Activated T-cell treated with anti-CD3 and anti-CD28 coated beads, Interleukin-2, amount 50 U/mL, for 72 hours (primary cell): ENCODE results near the gene N4BP2. TPM values are rescaled to one million over a fixed set of nuclear protein-coding genes. Genes with fewer than 3 reads are reported as not detected.

Experiments used
- ATAC-seq, 2 donors: fragments of 150-1000 bp; cut with Tn5 transposase; replicated peaks in 1 of 2; 2 replicates each; pipeline ENCODE4 v1.10.0; 2021; ENCODE audit warnings: moderate library complexity in 2 of 2, mild to moderate bottlenecking in 1 of 2
- DNase-seq, 2 donors: peaks; one replicate each; pipeline ENCODE4 v3.0.0; 2021 to 2022; ENCODE audit warnings: mixed read lengths in 1 of 2
- H3K27ac Mint-ChIP-seq: one replicate; pipeline ENCODE4 v1.8.0; 2022; ENCODE audit warnings: mild to moderate bottlenecking, moderate library complexity, mixed read lengths
- H3K27me3 Mint-ChIP-seq: one replicate; pipeline ENCODE4 v1.8.0; 2022; ENCODE audit warnings: low read depth, mixed read lengths
- H3K36me3 Mint-ChIP-seq, 2 donors: one replicate each; pipeline ENCODE4 v1.8.0; 2022; ENCODE audit warnings: mixed read lengths in 2 of 2, mild to moderate bottlenecking in 1 of 2; ENCODE audit not compliant: insufficient read depth in 2 of 2
- H3K4me1 Mint-ChIP-seq: one replicate; pipeline ENCODE4 v1.8.0; 2022; ENCODE audit warnings: low read depth, mixed read lengths
- H3K4me3 Mint-ChIP-seq, 2 donors: one replicate each; pipeline ENCODE4 v1.8.0; 2022; ENCODE audit warnings: mild to moderate bottlenecking in 2 of 2, mixed read lengths in 2 of 2, moderate library complexity in 2 of 2
- H3K9me3 Mint-ChIP-seq, 2 donors: one replicate each; pipeline ENCODE4 v1.8.0; 2022; ENCODE audit warnings: mixed read lengths in 2 of 2
- total RNA-seq, 2 donors: library from RNA; stranded (reverse); gene quantifications; one replicate each; pipeline ENCODE4 v1.2.3, GENCODE V29; 2022

Gene N4BP2
- total RNA-seq, 2 donors from 2014 or later, result 29.8 to 37.3 TPM

- peak overlapping the region; percentile 90 to 96 for H3K4me3 Mint-ChIP-seq
- ATAC-seq, result peak; percentile 71 to 76
- peaks cover 60% of the 10 kb centered on the region for H3K4me1 Mint-ChIP-seq
- H3K27ac Mint-ChIP-seq, result peak overlapping the region; percentile 97
- no peaks in the 10 kb centered on the region for H3K9me3 Mint-ChIP-seq
- H3K27me3 Mint-ChIP-seq, result no peaks in the 10 kb centered on the region
- H3K36me3 Mint-ChIP-seq, result peaks cover 50 to 53% of the 10 kb centered on the region in 2 donors
- DNase-seq, result peak; percentile 84 to 85
Measured at GRCh38 chr4:40199999-40200874, 143.6 kb downstream of the N4BP2 start.

DNA sequence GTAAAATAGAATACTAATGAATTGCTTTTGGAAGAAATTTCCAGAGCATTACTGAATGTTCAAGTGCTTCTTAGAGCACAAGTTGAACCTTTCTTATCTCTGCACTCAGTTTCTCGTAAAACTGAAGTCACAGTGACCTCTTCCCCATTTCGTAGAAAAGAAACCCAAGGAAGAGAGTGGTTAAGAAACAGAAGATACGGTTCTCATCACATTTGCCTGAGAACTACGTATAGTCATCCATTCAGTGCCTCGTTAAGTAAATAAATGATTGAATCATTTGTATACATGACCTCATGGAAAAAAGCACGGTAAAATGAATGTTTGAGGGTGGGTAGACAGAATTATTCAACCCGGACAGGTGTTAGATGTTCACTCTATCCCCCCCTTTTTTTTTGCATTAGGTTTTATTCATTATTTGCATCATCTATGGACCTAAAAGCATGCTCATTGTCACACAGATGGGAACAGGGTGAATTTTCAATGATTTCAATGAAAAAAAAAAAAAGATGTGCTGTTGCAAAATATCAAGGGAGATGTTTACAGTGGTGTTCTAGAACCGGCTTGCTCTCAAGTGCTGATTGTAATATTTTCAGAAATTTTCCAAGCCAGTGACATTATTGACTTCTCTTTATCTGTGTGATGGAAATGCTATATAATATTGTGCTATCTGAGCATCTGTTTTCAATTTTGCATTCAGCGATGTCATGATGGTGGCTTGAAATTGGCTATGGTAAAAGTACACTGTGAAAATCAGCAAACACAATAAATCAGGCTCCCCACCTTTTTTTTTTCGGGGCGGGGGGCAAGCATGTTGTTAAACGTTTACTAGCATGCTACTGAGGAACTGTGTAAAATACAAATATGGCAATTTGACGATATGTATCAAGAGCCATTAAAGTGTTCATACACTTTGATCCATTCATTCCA, 144.5 kb downstream of the N4BP2 start:
- ATAC-seq (peak; percentile 43 to 50), DNase-seq (no peak)
- H3K36me3 Mint-ChIP-seq, result peaks cover 52 to 55% of the 10 kb centered on the region in 2 donors
- H3K27me3 Mint-ChIP-seq, result no peaks in the 10 kb centered on the region
- H3K4me1 Mint-ChIP-seq, result peaks cover 60% of the 10 kb centered on the region
- peak overlapping the region; percentile 90 to 96 for H3K4me3 Mint-ChIP-seq
- peak overlapping the region; percentile 97 for H3K27ac Mint-ChIP-seq
- H3K9me3 Mint-ChIP-seq, result no peaks in the 10 kb centered on the region

GRCh38 chr4:40201898-40202297, 145.2 kb downstream of the N4BP2 start:
- H3K4me1 Mint-ChIP-seq, result peaks cover 61% of the 10 kb centered on the region
- no peaks in the 10 kb centered on the region for H3K27me3 Mint-ChIP-seq

GRCh38 chr4:40202474-40202873, 145.8 kb downstream of the N4BP2 start:
- Mint-ChIP-seq H3K4me3 (peak overlapping the region; percentile 90 to 96), H3K27me3 (no peaks in the 10 kb centered on the region), H3K36me3 (peaks cover 50 to 54% of the 10 kb centered on the region in 2 donors), H3K4me1 (peaks cover 66% of the 10 kb centered on the region), H3K9me3 (no peaks in the 10 kb centered on the region), H3K27ac (peak overlapping the region; percentile 97)
- ATAC-seq (no peak), DNase-seq (no peak)

More at GRCh38 chr4:40201898-40202297, 145.2 kb downstream of the N4BP2 start:
- Mint-ChIP-seq H3K9me3 (no peaks in the 10 kb centered on the region), H3K4me3 (peak overlapping the region; percentile 90 to 96), H3K27ac (peak overlapping the region; percentile 97), H3K36me3 (peaks cover 50 to 54% of the 10 kb centered on the region in 2 donors)
- DNase-seq (no peak), ATAC-seq (no peak)

GRCh38 chr4:40204507-40205258, 148.0 kb downstream of the N4BP2 start:
- ATAC-seq, result no peak
- DNase-seq, result no peak
- peak overlapping the region; percentile 93 for H3K27ac Mint-ChIP-seq
- H3K27me3 Mint-ChIP-seq, result no peaks in the 10 kb centered on the region
- peak overlapping the region; percentile 90 to 96 for H3K4me3 Mint-ChIP-seq
- peaks cover 32 to 43% of the 10 kb centered on the region in 2 donors for H3K36me3 Mint-ChIP-seq
- H3K9me3 Mint-ChIP-seq, result no peaks in the 10 kb centered on the region
- H3K4me1 Mint-ChIP-seq, result peaks cover 85% of the 10 kb centered on the region

- Mint-ChIP-seq H3K27me3 (no peaks in the 10 kb centered on the region), H3K27ac (peak overlapping the region; percentile 93), H3K9me3 (no peaks in the 10 kb centered on the region), H3K36me3 (peaks cover 32 to 39% of the 10 kb centered on the region in 2 donors), H3K4me1 (peaks cover 92% of the 10 kb centered on the region), H3K4me3 (peak overlapping the region; percentile 90 to 96)
- DNase-seq (peak; percentile 39 to 51), ATAC-seq (peak; percentile 62 to 64)
Measured at GRCh38 chr4:40205259-40206198, 148.9 kb downstream of the N4BP2 start.

GRCh38 chr4:40206426-40206825, 149.8 kb downstream of the N4BP2 start:
- H3K4me1 Mint-ChIP-seq, result peaks cover 92% of the 10 kb centered on the region
- H3K27me3 Mint-ChIP-seq, result no peaks in the 10 kb centered on the region
- peak overlapping the region; percentile 93 for H3K27ac Mint-ChIP-seq
- peak overlapping the region; percentile 90 to 96 for H3K4me3 Mint-ChIP-seq
- ATAC-seq, result no peak
- peaks cover 33 to 36% of the 10 kb centered on the region in 2 donors for H3K36me3 Mint-ChIP-seq
- DNase-seq, result no peak
- H3K9me3 Mint-ChIP-seq, result no peaks in the 10 kb centered on the region

Other genes starting within 250 kb of the N4BP2 start
- 100 to 1,000 TPM; 111 to 128 TPM for gene PDS5A, start 78.9 kb upstream of the N4BP2 start, total RNA-seq
- gene RHOH, start 140.2 kb downstream of the N4BP2 start, total RNA-seq, result 100 to 1,000 TPM; 150 to 182 TPM